ENCODE measurements around the gene TMEM135.
"Not testable (repeated sequence)": the region's sequence is repeated elsewhere in the genome, so short reads cannot be mapped to it uniquely, and the experiment has no call there.

TMEM135 gene

DNA sequence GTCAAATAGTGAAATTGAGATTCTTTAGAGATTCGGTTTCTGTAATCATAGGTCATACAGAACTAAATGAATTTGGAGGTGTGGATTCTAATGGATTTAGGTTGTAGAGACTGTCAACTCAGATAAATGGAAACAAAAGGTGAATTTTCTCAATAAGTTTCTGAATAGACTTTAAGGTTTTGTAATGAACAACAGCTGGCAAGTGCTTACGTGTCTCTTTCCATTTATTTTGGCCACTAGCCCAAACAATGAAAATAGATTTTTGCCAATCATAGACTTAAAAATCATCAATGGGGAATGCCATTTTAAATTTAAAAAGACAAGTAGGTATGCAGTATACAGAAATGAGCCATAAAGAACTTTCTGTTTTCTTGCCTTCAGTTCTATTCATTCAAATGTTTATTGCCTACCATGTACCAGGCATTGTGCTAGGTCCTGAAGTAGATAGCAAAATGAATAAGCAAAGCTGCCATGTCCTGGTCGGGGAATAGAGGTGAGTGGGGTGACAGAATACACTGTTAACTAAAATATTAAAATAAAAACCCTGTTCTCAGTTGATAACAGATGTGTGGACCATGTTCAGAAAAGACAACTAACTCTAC is 16.9 kb upstream of the TMEM135 start:
- DNase-seq, result no peak

DNA sequence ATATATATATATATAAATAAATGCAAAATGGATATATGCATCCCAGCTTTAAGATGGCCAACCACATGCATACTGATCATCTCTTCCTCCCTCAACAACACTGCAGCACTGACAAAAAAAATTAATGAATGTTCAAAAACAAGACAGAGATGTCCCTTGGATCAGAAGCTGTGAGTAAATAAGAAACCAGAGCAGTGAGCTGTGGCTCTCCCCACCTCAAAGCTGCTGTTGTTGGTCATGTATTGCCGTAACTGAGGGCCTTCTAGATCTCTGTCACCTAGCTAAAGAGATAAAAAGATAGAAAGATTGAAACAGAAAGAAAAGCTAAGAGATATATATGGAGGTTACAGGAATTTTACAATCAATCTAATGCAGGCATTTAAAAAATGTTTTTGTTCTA is 15.5 kb upstream of the TMEM135 start:
- DNase-seq, result no peak

DNA sequence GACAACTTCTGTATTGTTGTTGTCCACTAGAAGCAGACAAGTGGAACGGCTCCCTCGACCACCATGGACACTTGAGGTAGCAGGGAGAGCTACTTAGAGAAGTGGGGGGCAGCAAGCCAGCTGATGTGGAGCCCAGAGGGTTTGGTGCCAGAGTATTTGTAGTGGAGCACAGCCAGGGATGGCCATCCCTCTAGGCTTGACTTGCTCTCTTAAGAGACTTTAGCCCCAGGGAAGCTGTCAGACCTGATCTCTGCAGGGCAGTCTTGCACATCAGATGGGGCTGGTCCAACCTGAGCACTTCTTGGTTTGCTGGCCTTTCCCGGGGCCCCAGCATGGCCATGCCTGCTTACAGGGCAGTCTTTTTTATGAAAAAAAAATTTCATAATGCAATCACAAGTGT is 15.0 kb upstream of the TMEM135 start:
- DNase-seq, result no peak

DNA sequence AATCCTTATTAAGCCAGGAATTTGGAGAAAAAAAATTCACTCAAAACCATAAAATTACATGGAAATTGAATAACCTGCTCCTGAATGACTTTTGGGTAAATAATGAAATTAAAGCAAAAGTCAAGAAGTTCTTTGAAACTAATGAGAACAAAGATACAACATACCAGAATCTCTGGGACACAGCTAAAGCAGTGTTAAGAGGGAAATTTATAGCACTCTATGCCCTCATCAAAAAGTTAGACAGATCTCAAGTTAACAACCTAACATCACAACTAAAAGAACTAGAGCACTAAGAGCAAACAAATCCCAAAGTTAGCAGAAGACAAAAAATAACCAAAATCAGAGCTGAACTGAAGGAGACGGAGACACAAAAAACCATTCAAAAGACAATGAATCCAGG is 11.3 kb upstream of the TMEM135 start:
- DNase-seq, result not testable (repeated sequence)

DNA sequence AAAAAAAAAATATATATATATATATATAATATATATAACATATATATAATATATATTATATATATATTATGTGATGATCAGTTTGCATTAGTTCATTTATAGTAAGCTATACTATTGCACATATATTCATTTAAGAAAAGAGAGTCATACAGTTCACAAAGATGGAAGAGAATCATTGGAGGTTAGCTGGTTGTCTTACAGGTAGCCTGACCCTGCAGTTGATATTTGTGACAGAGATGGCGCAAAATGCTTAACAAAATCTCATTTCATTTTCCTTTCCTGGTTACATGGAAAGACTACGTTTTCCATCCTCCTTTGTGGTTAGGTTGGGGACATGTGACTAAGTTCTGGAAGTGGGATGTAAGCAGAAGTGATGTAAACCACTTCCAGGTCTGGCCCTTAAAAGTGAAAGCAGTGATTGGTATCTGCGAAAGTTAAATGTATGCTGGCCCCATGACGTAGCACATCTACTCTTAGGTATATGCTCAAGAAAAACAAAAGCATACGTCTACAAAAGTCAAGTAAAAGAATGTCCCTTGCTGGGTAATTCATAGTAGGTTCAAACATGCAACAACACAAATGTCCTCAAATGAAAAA is 7.2 kb upstream of the TMEM135 start:
- no peak for DNase-seq

DNA sequence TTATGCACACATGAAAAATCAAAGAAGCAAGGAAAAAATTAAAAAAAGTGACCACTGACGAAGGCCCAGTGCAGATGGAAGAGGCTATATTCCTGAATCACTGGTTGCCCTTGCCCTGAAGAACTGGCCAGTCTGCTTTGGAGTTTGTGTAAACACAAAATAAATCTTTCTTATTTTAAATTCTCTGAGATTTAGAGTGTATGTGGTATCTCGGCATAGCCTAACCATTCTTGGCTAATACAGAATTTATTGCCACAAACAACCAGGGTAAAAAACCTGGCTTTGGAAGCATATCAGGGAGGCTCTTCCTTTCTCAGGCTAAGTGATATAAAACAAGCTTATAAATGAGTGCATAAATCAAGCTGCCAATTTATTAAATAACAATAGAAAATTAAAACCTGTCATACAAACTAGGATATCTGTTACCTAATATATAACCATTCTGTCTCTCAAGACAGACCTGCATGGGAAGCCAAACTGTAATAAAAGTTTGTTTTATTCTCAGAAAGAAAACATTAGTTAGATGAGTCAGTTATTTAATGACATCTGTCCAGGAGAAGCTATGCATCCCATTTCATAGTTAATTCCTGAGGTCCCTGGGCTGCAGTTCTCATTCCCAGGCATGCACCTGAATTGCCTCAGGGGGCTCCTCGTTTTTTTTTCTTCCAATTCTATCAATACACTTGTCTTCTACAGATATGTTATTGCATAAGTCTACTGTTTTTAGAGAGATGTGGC is 6.1 kb upstream of the TMEM135 start:
- DNase-seq, result no peak

DNA sequence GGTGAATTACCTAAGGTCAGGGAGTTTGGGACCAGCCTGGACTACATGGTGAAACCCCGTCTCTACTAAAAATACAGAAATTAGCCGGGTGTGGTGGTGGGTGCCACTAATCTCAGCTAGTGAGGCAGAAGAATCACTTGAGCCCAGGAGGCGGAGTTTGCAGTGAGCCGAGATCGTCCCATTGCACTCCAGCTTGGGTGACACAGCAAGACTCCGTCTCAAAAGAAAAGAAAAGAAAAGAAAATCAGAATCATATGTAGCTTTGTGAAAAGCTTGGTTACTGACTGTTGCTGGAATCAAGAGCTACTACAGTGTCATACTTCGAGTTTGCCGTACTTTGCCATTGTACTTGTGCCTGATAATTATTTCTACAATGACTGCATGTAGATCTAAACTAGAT is 4.2 kb upstream of the TMEM135 start:
- no peak for DNase-seq

DNA sequence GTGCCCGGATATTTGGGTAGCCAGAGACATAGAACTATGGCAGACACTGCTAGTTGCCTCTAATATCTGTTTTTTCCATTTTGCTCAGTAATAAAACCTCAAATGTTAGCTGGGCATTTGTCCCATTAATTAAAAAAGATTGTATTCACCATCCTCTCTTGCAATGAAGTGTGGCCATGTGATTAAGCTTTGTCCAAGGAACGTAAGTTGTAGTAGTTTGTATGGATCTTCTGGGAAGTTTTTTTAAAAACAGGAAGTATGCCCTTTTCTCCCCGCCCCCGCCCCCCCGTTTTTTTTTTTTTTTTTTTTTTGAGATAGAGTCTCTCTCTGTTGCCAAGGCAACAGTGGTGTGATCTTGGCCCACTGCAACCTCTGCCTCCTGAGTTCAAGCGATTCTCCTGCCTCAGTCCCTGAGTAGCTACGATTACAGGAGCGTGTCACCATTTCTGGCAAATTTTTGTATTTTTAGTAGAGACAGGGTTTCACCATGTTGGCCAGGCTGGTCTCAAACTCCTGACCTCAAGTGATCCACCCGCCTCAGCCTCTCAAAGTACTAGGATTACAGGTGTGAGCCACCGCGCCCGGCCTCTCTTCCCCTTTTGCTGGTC is 1.7 kb upstream of the TMEM135 start:
- DNase-seq, result no peak

DNA sequence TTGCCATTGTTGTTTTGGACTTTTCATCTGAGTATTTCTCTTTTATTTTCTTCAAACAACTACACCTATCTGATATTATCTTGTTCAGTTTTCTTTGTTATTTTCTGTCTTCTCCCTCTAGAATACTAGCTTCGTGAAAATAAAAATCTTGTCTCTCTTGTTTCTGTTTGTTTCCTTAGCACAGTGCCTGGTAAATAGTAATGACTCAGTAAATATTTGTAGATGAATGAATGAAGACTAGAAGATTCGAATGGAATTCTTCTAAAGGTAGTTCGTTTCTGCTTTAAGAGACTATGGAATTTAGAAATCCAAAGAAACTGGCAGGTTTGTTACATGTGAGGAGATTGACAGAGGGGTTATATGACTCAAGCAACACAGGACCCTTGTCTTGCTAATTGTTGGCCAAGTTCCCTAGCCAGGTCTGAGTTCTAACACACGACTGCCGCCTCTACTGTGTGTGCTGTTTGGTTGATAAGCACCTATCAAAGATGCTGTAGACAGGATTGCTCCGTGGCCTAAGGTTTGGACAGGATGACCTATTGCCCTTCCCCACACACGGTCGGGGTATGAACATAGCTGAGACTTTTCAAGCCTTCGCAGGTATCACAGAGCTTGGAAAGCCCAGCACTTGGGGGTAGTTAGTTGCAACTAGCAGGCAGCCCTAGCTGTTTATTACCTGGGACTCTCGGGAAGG is 831 bp upstream of the TMEM135 start:
- DNase-seq, result no peak

DNA sequence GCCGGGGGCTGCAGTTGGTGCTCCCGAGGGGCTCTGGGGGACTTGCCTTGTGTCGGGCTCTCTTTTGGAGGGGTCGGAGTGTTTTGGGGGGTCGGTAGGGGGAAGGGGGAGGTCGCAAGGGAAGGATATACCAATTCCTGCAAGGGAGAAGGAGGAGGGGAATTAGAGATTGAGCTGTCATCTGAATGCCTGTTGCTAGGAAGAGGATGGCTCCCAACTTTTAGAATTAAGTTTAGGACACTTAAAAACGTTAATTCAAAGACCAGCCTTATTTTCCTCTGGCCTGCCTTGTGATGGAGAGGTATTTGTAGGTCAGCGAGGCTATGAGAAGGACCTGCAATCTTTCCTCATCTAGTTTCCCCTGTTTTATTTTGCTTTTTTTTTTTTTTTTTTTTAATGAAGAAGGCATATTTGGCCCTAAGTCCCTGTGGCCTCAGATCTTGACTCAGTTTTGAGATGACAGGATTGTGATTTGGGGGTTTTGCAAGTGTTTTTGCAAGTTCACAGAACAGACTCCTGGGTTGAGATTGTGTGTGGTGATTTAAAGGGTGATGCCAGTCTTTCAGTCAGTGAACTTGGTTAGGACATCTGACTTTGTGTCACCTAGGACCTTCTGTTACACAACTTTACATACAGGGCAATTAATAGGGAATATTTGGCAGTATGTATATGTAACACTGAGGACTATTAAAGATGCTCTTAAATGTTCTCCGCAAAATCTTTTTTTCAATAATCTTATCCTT is 672 bp downstream of the TMEM135 start:
- no peak for DNase-seq

DNA sequence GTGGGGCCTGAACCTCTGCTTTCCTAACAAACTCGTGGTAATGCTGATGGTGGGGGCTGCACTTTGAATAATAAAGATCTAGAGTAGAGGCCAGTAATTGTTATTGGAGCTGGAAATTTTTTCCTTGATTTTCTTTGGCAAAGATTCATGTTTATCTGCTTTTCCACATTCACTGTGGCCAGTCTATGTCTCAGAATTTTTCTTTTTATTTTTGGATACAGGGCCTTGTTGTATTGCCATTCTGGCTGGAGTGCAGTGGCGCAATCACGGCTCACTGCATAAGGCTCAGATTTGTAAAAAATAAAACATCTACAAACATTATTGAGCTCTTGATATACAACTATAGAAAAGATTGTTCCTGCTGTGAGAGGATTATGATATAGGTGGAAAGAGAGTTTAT is 1.6 kb downstream of the TMEM135 start:
- no peak for DNase-seq

DNA sequence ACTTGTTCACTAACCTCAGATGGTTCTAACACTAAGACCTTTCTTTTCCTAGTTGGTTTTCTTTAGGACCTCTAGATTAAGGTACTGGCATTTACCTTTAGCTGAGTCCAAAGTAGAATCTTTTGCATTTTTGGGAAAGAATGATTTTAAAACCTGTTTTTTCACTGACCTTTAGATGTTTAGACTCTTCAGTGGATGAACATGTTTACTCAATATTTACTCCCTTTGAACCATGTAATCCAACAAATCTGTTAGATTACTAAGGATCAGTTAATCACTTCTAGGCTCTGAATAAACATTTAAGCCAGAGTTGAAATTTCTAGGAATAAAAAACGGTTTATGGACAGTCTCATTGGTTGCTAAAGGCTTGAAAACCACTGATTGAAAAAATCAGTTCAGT is 6.2 kb downstream of the TMEM135 start:
- no peak for DNase-seq

DNA sequence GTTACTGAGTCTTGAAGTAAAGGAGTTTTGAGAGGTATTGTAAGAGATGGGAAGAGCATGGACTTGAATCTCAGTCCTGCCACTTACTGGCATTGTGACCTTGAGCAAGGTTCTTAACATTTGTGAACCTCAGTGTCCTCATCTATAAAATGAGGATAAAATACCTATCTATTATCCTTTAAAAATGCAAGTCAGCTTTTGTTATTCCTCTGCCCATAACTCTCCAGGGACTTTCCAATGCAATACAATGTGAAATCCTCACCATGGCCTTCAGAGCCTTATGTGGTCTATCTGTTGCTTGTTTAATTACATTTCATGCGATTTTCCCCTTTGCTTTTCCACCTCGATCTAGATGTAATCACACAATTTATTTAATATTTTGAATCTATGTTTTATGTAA is 9.1 kb downstream of the TMEM135 start:
- no peak for DNase-seq

DNA sequence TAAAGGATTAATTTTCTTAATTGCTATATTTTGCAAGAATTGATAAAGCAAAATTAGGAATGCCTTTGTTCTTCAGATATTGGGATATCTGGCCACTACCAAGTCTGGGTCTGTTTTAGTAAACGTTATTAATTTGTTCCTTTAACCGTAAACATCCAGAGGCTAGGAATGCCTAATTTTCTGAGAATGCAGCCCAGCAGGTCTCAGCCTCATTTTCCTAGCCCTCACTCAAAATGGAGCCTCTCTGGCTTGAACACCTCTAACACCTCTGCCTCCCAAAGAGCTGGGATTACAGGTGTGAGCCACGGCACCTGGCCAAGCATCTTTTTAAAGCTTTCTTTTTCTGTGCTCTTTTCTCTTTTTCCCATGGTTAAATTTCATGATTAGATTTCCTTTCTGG is 18.4 kb downstream of the TMEM135 start:
- no peak for DNase-seq

DNA sequence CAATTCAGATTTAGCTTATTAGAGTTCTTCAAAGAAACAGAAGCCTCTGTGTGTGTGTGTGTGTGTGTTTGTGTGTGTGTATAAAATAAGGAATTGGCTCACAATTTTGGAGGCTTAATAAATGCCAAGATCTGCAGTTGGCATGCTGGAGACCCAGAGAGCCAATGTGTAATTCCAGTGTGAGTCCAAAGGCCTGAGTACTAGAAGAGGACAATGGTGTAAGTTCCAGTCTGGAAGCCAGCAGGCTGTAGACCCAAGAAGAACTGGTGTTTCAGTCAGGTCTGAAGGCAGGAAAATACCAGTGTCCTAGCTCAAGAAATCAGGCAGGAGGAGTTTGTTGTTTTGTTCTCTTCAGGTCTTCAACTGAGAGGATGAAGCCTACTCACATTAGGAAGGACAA is 20.0 kb downstream of the TMEM135 start:
- DNase-seq, result no peak

DNA sequence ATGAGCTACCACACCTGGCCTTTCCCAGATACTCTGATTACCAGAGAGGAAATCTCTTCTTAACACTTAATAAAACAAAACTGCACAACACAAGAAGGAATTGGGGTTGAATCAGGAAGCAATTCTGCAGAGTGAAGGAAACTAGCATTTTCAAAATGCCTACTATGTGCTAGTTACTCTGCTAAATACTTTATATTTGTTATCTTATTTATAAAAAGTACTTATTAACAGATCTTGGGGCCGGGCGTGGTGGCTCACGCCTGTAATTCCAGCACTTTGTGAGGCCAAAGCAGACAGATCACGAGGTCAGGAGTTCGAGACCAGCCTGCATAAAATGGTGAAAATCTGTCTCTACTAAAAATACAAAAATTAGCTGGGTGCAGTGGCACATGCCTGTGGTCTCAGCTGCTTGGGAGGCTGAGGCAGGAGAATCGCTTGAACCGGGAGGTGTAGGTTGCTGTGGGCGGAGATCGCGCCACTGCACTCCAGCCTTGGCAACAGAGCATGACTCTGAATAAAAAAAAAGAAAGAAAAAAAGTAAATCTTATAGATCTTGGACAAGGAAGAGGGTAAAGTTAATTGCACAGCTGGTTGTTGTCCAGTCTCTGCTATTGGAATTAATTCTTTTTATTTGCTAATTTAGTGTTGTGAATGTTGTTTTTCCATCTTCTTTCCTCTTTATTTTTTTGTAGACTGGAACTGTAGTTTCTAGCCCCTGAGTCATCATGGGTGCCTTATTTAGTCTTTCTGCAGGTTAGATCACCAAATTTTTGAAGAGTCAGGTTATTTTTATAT is 22.1 kb downstream of the TMEM135 start:
- DNase-seq, result no peak

DNA sequence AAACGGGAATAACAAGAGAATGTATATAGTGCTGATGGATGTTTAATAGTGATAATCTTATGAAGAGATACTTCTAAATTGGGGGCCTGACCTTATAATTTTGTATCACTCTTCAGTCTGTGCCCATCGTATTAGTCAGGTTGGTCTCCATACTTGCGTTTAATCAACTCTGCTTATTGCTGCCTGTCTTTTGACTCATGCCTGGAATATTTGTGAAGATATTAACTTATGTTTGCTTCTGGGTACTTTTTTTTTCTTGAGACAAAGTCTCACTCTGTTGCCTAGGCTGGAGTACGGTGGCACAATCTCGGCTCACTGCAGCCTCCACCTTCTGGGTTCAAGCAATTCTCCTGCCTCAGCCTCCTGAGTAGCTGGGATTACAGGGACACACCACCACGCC is 24.0 kb downstream of the TMEM135 start:
- DNase-seq, result no peak

DNA sequence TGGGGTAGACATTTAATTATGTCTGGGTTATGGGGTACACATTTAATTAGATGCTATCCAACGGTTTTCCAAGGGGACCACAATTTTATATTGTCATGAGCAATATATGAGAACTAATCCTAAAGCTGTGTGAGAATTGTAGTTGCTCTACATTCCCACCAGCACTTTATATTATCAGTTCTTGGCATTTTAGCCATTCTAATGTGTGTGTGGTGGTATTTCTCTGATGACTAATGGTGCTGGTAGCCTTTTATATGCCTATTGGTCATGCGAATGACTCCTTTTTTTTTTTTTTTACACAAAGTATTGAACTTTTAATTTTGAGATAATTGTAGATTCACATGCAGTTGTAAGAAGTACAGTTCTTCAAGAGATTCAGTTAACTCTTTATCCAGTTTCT is 26.2 kb downstream of the TMEM135 start:
- no peak for DNase-seq

DNA sequence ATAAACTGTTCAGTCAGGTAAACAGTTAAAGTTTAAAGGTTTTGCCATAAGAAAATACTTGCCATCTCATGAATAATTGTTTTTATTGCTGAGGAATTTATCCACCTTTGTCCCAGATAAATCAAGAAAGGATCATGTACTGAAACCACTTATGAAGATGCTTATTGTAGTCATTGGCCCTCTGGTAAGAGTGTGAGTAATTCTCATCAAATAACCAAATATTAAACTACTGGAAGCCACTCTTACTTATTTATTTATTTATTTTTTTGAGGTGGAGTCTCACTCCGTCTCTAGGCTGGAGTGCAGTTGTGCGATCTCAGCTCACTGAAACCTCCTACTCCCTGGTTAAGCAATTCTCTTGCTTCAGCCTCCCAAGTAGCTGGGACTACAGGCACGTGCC is 35.1 kb downstream of the TMEM135 start:
- DNase-seq, result no peak

DNA sequence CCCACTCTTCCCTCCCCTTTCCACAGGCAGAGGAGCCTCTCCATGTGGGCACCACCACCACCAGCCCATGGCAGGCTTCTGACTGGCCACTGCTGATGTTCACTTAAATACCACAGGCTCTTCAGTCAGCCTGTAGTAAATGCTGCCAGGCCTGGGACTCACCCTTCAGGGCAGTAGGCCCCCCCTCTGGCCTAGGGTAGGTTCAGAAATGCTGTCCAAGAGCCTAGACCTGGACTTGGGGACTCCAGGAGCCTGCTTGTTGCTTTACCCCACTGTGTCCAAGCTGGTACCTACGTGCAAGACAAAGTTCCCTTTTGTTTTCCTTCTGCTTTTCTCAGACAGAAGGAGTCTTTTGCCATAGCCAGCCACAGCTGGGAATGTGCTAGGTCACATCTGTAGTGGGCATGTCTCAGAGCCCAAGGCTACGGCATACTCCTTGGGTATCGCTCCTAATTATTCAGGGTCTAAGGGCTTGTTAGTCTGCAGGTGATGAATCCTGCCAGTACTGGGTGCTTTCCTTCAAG is 38.6 kb downstream of the TMEM135 start:
- DNase-seq, result no peak

DNA sequence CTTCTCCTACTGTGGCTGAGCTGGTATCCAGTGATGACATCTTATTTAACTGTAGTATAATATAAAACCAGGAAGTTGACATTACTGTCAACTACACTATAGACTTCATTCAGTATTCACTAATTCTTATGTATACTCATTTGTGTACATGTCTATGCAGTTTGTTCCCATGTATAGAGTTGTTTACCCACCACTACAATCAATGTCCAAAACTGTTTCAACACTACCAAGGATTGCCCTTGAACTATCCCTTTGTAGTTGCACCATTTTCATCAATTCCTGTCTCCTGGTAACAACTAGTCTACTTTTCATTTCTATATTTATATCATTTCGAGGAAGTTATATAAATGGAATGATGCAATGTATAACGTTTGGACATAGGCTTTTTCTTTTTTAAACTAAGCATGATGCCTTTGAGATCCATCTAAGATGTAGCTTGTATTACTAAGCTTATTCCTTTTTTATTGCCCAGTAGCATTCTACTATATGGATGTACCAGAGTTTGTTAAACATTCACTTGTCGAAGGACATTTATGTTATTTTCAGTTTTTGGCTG is 39.2 kb downstream of the TMEM135 start:
- DNase-seq, result no peak

Measured in stimulated activated CD4-positive, alpha-beta T cell treated with anti-CD3 and anti-CD28 coated beads, Interleukin-12 subunit alpha, Interleukin-12 subunit beta, amount 100 ng/mL, for 4 hours (primary cell).